Peyer's patch (tissue), 4 donors: ENCODE measurements around the gene SH3GL1. TPM values are rescaled to one million over a fixed set of nuclear protein-coding genes. Genes with fewer than 3 reads are reported as not detected.

ENCODE experiments used
- DNase-seq, 3 donors: peaks; one replicate each; pipeline ENCODE4 v3.0.0-alpha.2; 2017 to 2019
- H3K27ac ChIP-seq, 4 donors: fragments of 200-600 bp; sonication (generic); one replicate each; pipeline ENCODE4 v1.5.1; 2016 to 2019
- H3K27me3 ChIP-seq, 2 donors: fragments of 200-600 bp; sonication (generic); one replicate each; pipeline ENCODE4 v1.5.1; 2019
- H3K36me3 ChIP-seq, 3 donors: fragments of 200-600 bp; sonication (generic); one replicate each; pipeline ENCODE4 v1.5.1; 2016 to 2019
- H3K4me1 ChIP-seq, 4 donors: fragments of 200-600 bp; sonication (generic); one replicate each; pipeline ENCODE4 v1.5.1; 2016 to 2019
- H3K4me3 ChIP-seq, 4 donors: fragments of 200-600 bp; sonication (generic); 1 replicate in 3 of 4; 2 replicates in 1 of 4; pipeline ENCODE4 v1.5.1; 2016 to 2019; ENCODE audit warnings: mild to moderate bottlenecking in 1 of 4
- H3K9me3 ChIP-seq, 4 donors: fragments of 200-600 bp; sonication (generic); one replicate each; pipeline ENCODE4 v1.5.1; 2016 to 2019; ENCODE audit warnings: mild to moderate bottlenecking in 1 of 4
- CTCF ChIP-seq, 6 experiments: fragments of 450-650 bp in 4 of 6; fragments of 200-600 bp in 2 of 6; sonication (generic) in 1 of 6; IDR thresholded peaks; one replicate each; pipeline ENCODE4 v1.5.1; 2017 to 2019; ENCODE audit warnings: antibody characterized with exemption in 6 of 6, mild to moderate bottlenecking in 3 of 6, moderate library complexity in 1 of 6
- POLR2A ChIP-seq, 2 donors: fragments of 450-650 bp; IDR thresholded peaks; one replicate each; pipeline ENCODE4 v1.5.1; 2017; ENCODE audit warnings: antibody characterized with exemption in 2 of 2, mild to moderate bottlenecking in 2 of 2, moderate library complexity in 2 of 2
- total RNA-seq, 4 donors: library from RNA; depleted of rRNA; stranded (reverse); fragments of >200 nt; gene quantifications; one replicate each; pipeline ENCODE4 v1.1.0, GENCODE V29; 2016

SH3GL1 gene
- total RNA-seq, 4 donors from 2014 or later, result 69.3 to 102 (median 73.9) TPM

GRCh38 chr19:4369109-4369887 lies 31.0 kb downstream of the SH3GL1 start:
- Histone ChIP-seq H3K4me3 (peak overlapping the region; percentile 6 to 39 (median 38)), H3K9me3 (no peaks in the 10 kb centered on the region), H3K4me1 (peaks cover 3 to 51% (median 45%) of the 10 kb centered on the region in 4 donors), H3K36me3 (peaks cover 0 to 34% (median 0%) of the 10 kb centered on the region in 3 donors), H3K27me3 (no peaks in the 10 kb centered on the region), H3K27ac (peak overlapping the region; percentile 78 to 94 (median 85))
- DNase-seq, result peak; percentile 82 to 91 (median 88)
- TF ChIP-seq POLR2A (IDR thresholded peaks at IDR 0.05) (peak; percentile 13 to 52), CTCF (IDR thresholded peaks at IDR 0.05) (peak in 2 of 6 experiments; percentile 1 to 18)

- Histone ChIP-seq H3K36me3 (peaks cover 0 to 44% (median 0%) of the 10 kb centered on the region in 3 donors), H3K4me1 (peaks cover 0 to 40% (median 37%) of the 10 kb centered on the region in 4 donors), H3K9me3 (no peaks in the 10 kb centered on the region), H3K4me3 (no peak overlapping the region), H3K27ac (peak overlapping the region; percentile 78 to 94 (median 85)), H3K27me3 (no peaks in the 10 kb centered on the region)
- peak in 1 of 3 donors; percentile 29 for DNase-seq
- TF ChIP-seq CTCF (IDR thresholded peaks at IDR 0.05) (no peak), POLR2A (IDR thresholded peaks at IDR 0.05) (no peak)
These were observed 32.1 kb downstream of the SH3GL1 start for GRCh38 chr19:4368128-4368820.

- Histone ChIP-seq H3K27me3 (no peaks in the 10 kb centered on the region), H3K4me1 (peaks cover 0 to 40% (median 34%) of the 10 kb centered on the region in 4 donors), H3K4me3 (no peak overlapping the region), H3K9me3 (no peaks in the 10 kb centered on the region), H3K27ac (peak overlapping the region in 2 of 4 donors; percentile 81 to 94), H3K36me3 (peaks cover 0 to 49% (median 0%) of the 10 kb centered on the region in 3 donors)
- no peak for TF ChIP-seq POLR2A (IDR thresholded peaks at IDR 0.05)
- no peak for TF ChIP-seq CTCF (IDR thresholded peaks at IDR 0.05)
- no peak for DNase-seq
These were observed 32.6 kb downstream of the SH3GL1 start for GRCh38 chr19:4367781-4368127.

- Histone ChIP-seq H3K27ac (peak overlapping the region in 1 of 4 donors; percentile 94), H3K27me3 (no peaks in the 10 kb centered on the region), H3K4me3 (no peak overlapping the region), H3K4me1 (peaks cover 0 to 40% (median 32%) of the 10 kb centered on the region in 4 donors), H3K9me3 (no peaks in the 10 kb centered on the region), H3K36me3 (peaks cover 0 to 54% (median 0%) of the 10 kb centered on the region in 3 donors)
- no peak for DNase-seq
- no peak for TF ChIP-seq POLR2A (IDR thresholded peaks at IDR 0.05)
- TF ChIP-seq CTCF (IDR thresholded peaks at IDR 0.05), result no peak
These were observed 33.0 kb downstream of the SH3GL1 start for GRCh38 chr19:4367336-4367723.

GRCh38 chr19:4366666-4367335 lies 33.5 kb downstream of the SH3GL1 start:
- Histone ChIP-seq H3K27me3 (no peaks in the 10 kb centered on the region), H3K4me1 (peaks cover 0 to 38% (median 32%) of the 10 kb centered on the region in 4 donors), H3K4me3 (no peak overlapping the region), H3K27ac (no peak overlapping the region), H3K36me3 (peaks cover 0 to 59% (median 0%) of the 10 kb centered on the region in 3 donors), H3K9me3 (no peaks in the 10 kb centered on the region)
- TF ChIP-seq POLR2A (IDR thresholded peaks at IDR 0.05), result no peak
- TF ChIP-seq CTCF (IDR thresholded peaks at IDR 0.05), result no peak
- DNase-seq, result no peak
